Suprapubic skin (tissue), 4 donors: ENCODE results near the gene GPR171. TPM values are rescaled to one million over a fixed set of nuclear protein-coding genes. Genes with fewer than 3 reads are reported as not detected.

Experiments
- DNase-seq, 2 donors: peaks; one replicate each; pipeline ENCODE4 v3.0.0-alpha.2; 2019; ENCODE audit warnings: low spot score in 2 of 2
- H3K27ac ChIP-seq: fragments of 200-600 bp; sonication (generic); one replicate; pipeline ENCODE4 v1.5.1; 2019
- H3K27me3 ChIP-seq: fragments of 200-600 bp; sonication (generic); one replicate; pipeline ENCODE4 v1.5.1; 2019
- H3K36me3 ChIP-seq: fragments of 200-600 bp; sonication (generic); one replicate; pipeline ENCODE4 v1.5.1; 2019
- H3K4me1 ChIP-seq: fragments of 200-600 bp; sonication (generic); one replicate; pipeline ENCODE4 v1.5.1; 2019
- H3K4me3 ChIP-seq: fragments of 200-600 bp; sonication (generic); one replicate; pipeline ENCODE4 v1.5.1; 2019; ENCODE audit warnings: mild to moderate bottlenecking
- H3K9me3 ChIP-seq: fragments of 200-600 bp; sonication (generic); one replicate; pipeline ENCODE4 v1.5.1; 2019
- CTCF ChIP-seq, 2 donors: fragments of 200-600 bp in 1 of 2; fragments of 450-650 bp in 1 of 2; sonication (generic) in 1 of 2; IDR thresholded peaks; one replicate each; pipeline ENCODE4 v1.5.1; 2016 to 2019; ENCODE audit warnings: antibody characterized with exemption in 2 of 2, mild to moderate bottlenecking in 1 of 2, moderate library complexity in 1 of 2
- EP300 ChIP-seq: sonication (generic); formaldehyde crosslinking; IDR thresholded peaks from one replicate; pipeline ENCODE4 v1.6.1; 2017; ENCODE audit warnings: antibody characterized with exemption
- POLR2A ChIP-seq, 2 donors: fragments of 450-650 bp; IDR thresholded peaks; one replicate each; pipeline ENCODE4 v1.6.1; 2017; ENCODE audit warnings: antibody characterized with exemption in 2 of 2, mild to moderate bottlenecking in 2 of 2, moderate library complexity in 2 of 2
- POLR2AphosphoS5 ChIP-seq, 3 donors: sonication (generic); formaldehyde crosslinking; IDR thresholded peaks; one replicate each; pipeline ENCODE4 v1.6.1; 2017; ENCODE audit warnings: antibody characterized with exemption in 3 of 3
- WGBS: methylation state at CpG from one replicate; pipeline ENCODE4 v1.1.5; 2018; 5-methylcytosine and 5-hydroxymethylcytosine counted together
- total RNA-seq, 4 donors: library from RNA; depleted of rRNA; stranded (reverse); fragments of >200 nt; gene quantifications; one replicate each; pipeline ENCODE4 v1.1.0, GENCODE V29; 2016

The GPR171 gene
- total RNA-seq, 4 donors from 2014 or later, result 0.76 to 1.5 (median 1.3) TPM

- H3K27ac ChIP-seq, result no peak overlapping the region
- no peak overlapping the region for H3K4me3 ChIP-seq
- peaks cover 3% of the 10 kb centered on the region for H3K4me1 ChIP-seq
- no peaks in the 10 kb centered on the region for H3K27me3 ChIP-seq
- no peak for DNase-seq
- no peaks in the 10 kb centered on the region for H3K36me3 ChIP-seq
- WGBS, result 85% methylated on average over 6 of the region's 6 CpGs
- H3K9me3 ChIP-seq, result no peaks in the 10 kb centered on the region
- TF ChIP-seq POLR2AphosphoS5 (IDR thresholded peaks at IDR 0.05), result no peak
- TF ChIP-seq POLR2A (IDR thresholded peaks at IDR 0.05), result no peak
- TF ChIP-seq CTCF (IDR thresholded peaks at IDR 0.05), result no peak
- TF ChIP-seq EP300, result no peak
Observed at GRCh38 chr3:151197981-151198767, 4.8 kb downstream of the GPR171 start.

GRCh38 chr3:151197228-151197627, 5.8 kb downstream of the GPR171 start:
- Histone ChIP-seq H3K36me3 (no peaks in the 10 kb centered on the region), H3K9me3 (no peaks in the 10 kb centered on the region), H3K27me3 (no peaks in the 10 kb centered on the region), H3K4me1 (peaks cover 3% of the 10 kb centered on the region), H3K4me3 (no peak overlapping the region), H3K27ac (no peak overlapping the region)
- WGBS, result 97% methylated on average over 8 of the region's 8 CpGs
- no peak for DNase-seq
- TF ChIP-seq CTCF (IDR thresholded peaks at IDR 0.05) (no peak), EP300 (no peak), POLR2AphosphoS5 (IDR thresholded peaks at IDR 0.05) (no peak)

GRCh38 chr3:151196434-151196833, 6.6 kb downstream of the GPR171 start:
- DNase-seq, result no peak
- H3K27me3 ChIP-seq, result no peaks in the 10 kb centered on the region
- no peaks in the 10 kb centered on the region for H3K36me3 ChIP-seq
- H3K27ac ChIP-seq, result no peak overlapping the region
- peaks cover 3% of the 10 kb centered on the region for H3K4me1 ChIP-seq
- no peaks in the 10 kb centered on the region for H3K9me3 ChIP-seq
- TF ChIP-seq CTCF (IDR thresholded peaks at IDR 0.05), result no peak
- TF ChIP-seq POLR2A (IDR thresholded peaks at IDR 0.05), result no peak
- no peak for TF ChIP-seq POLR2AphosphoS5 (IDR thresholded peaks at IDR 0.05)
- TF ChIP-seq EP300, result no peak
- H3K4me3 ChIP-seq, result no peak overlapping the region

GRCh38 chr3:151195826-151196225, 7.2 kb downstream of the GPR171 start:
- no peak for TF ChIP-seq POLR2AphosphoS5 (IDR thresholded peaks at IDR 0.05)
- no peak for TF ChIP-seq EP300
- no peak for TF ChIP-seq POLR2A (IDR thresholded peaks at IDR 0.05)
- TF ChIP-seq CTCF (IDR thresholded peaks at IDR 0.05), result no peak
- WGBS, result 83% methylated on average over 1 of the region's 1 CpG
- no peak for DNase-seq
- Histone ChIP-seq H3K4me3 (no peak overlapping the region), H3K27ac (no peak overlapping the region), H3K4me1 (peaks cover 3% of the 10 kb centered on the region), H3K27me3 (no peaks in the 10 kb centered on the region), H3K36me3 (no peaks in the 10 kb centered on the region), H3K9me3 (no peaks in the 10 kb centered on the region)

- H3K9me3 ChIP-seq, result no peaks in the 10 kb centered on the region
- H3K27me3 ChIP-seq, result no peaks in the 10 kb centered on the region
- H3K4me3 ChIP-seq, result no peak overlapping the region
- H3K27ac ChIP-seq, result no peak overlapping the region
- WGBS, result 95% methylated on average over 6 of the region's 6 CpGs
- no peaks in the 10 kb centered on the region for H3K36me3 ChIP-seq
- no peak for DNase-seq
- no peaks in the 10 kb centered on the region for H3K4me1 ChIP-seq
- TF ChIP-seq CTCF (IDR thresholded peaks at IDR 0.05) (no peak), POLR2AphosphoS5 (IDR thresholded peaks at IDR 0.05) (no peak), POLR2A (IDR thresholded peaks at IDR 0.05) (no peak), EP300 (no peak)
Observed at GRCh38 chr3:151192545-151192944, 10.5 kb downstream of the GPR171 start.
